Panc1 (cell line): ENCODE measurements around the gene CLEC2L. TPM values are rescaled to one million over a fixed set of nuclear protein-coding genes. Genes with fewer than 3 reads are reported as not detected.

ENCODE experiments used
- ATAC-seq: fragments of 200-7000 bp; cut with Tn5 transposase; 2 replicates; pipeline ENCODE4 v1.9.1; 2020; ENCODE audit warnings: mild to moderate bottlenecking, moderate library complexity
- BruUV-seq: library from RNA; stranded (reverse); fragments of 400-500 nt; replicated peaks from 2 replicates; lab custom pipeline; 2021; lab: Mats Ljungman, UMichigan
- CTCF ChIA-PET: fragments of 300-600 bp; sonication (Branson Sonifier 250); formaldehyde crosslinking; loops from one replicate; lab custom pipeline; 2022; ENCODE audit warnings: antibody characterized with exemption; lab: Charles Lee
- POLR2A ChIA-PET: fragments of 300-600 bp; sonication (Branson Sonifier 250); formaldehyde crosslinking; loops from one replicate; lab custom pipeline; 2022; ENCODE audit warnings: antibody characterized with exemption; lab: Charles Lee
- DNase-seq: peaks from one replicate; pipeline ENCODE4 v3.0.0-alpha.2; 2010; ENCODE audit warnings: low read depth, low spot score
- H3K27ac ChIP-seq: 2 replicates; pipeline ENCODE4 v1.5.1; 2011; ENCODE audit warnings: mild to moderate bottlenecking, low read length, inconsistent platforms
- H3K27me3 ChIP-seq: fragments of 200-500 bp; sonication (Bioruptor generic); 2 replicates; pipeline ENCODE4 v1.6.0; 2014; ENCODE audit warnings: low read length, inconsistent platforms; ENCODE audit not compliant: control insufficient read depth, insufficient read depth
- H3K36me3 ChIP-seq: fragments of 200-500 bp; sonication (Bioruptor generic); 2 replicates; pipeline ENCODE4 v1.5.1; 2014; ENCODE audit warnings: inconsistent platforms, mild to moderate bottlenecking, low read length, moderate library complexity; ENCODE audit not compliant: control insufficient read depth, insufficient read depth
- H3K4me1 ChIP-seq: 2 replicates; pipeline ENCODE4 v1.5.1; 2011; ENCODE audit warnings: inconsistent platforms, mild to moderate bottlenecking, low read length, moderate library complexity; ENCODE audit not compliant: control insufficient read depth, insufficient read depth
- H3K4me3 ChIP-seq, 2 experiments: 2 replicates each; pipeline ENCODE4 v1.5.1; 2011 to 2012; ENCODE audit warnings: low read depth in 2 of 2, low read length in 2 of 2, mild to moderate bottlenecking in 2 of 2, inconsistent platforms in 1 of 2, moderate library complexity in 1 of 2
- H3K9me3 ChIP-seq: fragments of 200-500 bp; sonication (Bioruptor generic); 2 replicates; pipeline ENCODE4 v1.5.1; 2014; ENCODE audit warnings: low read depth, mild to moderate bottlenecking, inconsistent platforms, low read length, moderate library complexity; ENCODE audit not compliant: control insufficient read depth, insufficient read depth
- POLR2AphosphoS5 ChIP-seq: IDR thresholded peaks from 2 replicates; pipeline ENCODE4 v1.6.1; 2012; ENCODE audit warnings: mild to moderate bottlenecking, low read depth, low read length, moderate library complexity
- SIN3A ChIP-seq: IDR thresholded peaks from 2 replicates; pipeline ENCODE4 v1.6.1; 2012; ENCODE audit warnings: low read depth, mild to moderate bottlenecking, low read length, moderate library complexity, borderline replicate concordance; ENCODE audit not compliant: insufficient read depth
- TCF7L2 ChIP-seq: IDR thresholded peaks from 2 replicates; pipeline ENCODE4 v1.6.1; 2011; ENCODE audit warnings: mild to moderate bottlenecking, low read depth, low read length, inconsistent platforms
- in situ Hi-C: cut with HindIII; loops from 2 replicates; pipeline ENCODE4 v1.10.0; 2016; ENCODE audit warnings: low sequenced_read_pairs, low pct_unique_long_range_greater_than_20kb
- intact Hi-C: fragments of 100-400 bp; cut with micrococcal nuclease; formaldehyde crosslinking; loops from one replicate; pipeline ENCODE4 v1.10.0; 2022; ENCODE audit not compliant: unreplicated experiment
- total RNA-seq: library from RNA; stranded (reverse); gene quantifications from one replicate; pipeline ENCODE4 v1.2.1, GENCODE V29; 2021; ENCODE audit not compliant: unreplicated experiment
- TF ChIP-seq, protein P1 (sequence below): fragments of 450-650 bp; IDR thresholded peaks from 2 replicates; pipeline ENCODE4 v1.5.1; 2017; ENCODE audit warnings: mild to moderate bottlenecking
- TF ChIP-seq, protein P2 (sequence below), 2 experiments: IDR thresholded peaks; 2 replicates each; pipeline ENCODE4 v1.6.1; 2011 to 2012; ENCODE audit warnings: low read depth in 2 of 2, control low read depth in 1 of 2, low read length in 1 of 2, mild to moderate bottlenecking in 1 of 2, moderate library complexity in 1 of 2; ENCODE audit not compliant: insufficient read depth in 1 of 2

CLEC2L gene
- total RNA-seq, 1 experiment from 2014 or later, result not detected

DNA sequence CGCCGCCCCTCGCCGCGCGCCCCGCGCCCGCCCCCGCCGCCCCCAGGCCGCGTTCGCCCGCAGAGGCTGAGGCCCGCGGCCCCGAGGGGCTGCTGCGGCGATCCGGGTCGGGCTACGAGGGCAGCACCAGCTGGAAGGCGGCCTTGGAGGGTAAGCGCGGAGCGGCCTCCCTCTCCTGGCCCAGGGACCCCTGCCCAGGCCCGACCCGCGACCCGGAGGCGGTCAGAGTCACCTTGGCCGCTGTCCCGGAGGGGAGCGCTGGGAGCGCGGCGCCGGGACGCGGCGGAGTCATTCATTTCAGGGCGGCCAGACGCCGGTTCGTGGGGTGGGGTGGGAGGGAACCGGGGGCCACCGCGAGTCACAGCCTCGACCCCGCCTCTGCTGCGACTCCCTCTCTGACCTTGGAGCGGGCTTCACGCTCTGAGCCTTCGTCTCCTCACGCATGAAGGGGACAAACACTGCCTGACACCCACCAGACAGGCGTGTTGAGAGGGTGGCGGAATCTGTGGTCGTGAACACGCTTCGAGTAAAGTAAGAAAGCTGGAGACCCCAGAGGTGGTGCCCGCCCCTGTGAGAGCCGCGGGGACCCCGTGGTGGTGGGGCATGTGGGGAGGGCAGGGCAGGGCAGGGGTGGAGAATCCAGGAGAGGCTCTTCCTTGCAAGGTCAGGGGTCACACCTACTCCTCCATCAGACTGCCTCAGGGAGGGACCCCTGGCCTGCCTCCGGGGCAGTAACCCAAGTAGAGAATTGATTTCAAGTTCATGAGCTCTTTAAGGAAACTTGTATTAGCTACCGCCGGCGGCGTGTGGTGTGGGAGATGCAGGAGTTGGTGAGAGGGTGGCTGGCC lies 707 bp downstream of the CLEC2L start:
- Histone ChIP-seq H3K36me3 (no peaks in the 10 kb centered on the region), H3K4me1 (no peaks in the 10 kb centered on the region), H3K9me3 (no peaks in the 10 kb centered on the region), H3K27me3 (peaks cover 8% of the 10 kb centered on the region), H3K4me3 (no peak overlapping the region), H3K27ac (no peak overlapping the region)
- BruUV-seq, result no TSS peak
- ChIA-PET POLR2A (no interaction called here), CTCF (no interaction called here)
- ATAC-seq (no peak), DNase-seq (no peak)
- TF ChIP-seq, protein P1, sequence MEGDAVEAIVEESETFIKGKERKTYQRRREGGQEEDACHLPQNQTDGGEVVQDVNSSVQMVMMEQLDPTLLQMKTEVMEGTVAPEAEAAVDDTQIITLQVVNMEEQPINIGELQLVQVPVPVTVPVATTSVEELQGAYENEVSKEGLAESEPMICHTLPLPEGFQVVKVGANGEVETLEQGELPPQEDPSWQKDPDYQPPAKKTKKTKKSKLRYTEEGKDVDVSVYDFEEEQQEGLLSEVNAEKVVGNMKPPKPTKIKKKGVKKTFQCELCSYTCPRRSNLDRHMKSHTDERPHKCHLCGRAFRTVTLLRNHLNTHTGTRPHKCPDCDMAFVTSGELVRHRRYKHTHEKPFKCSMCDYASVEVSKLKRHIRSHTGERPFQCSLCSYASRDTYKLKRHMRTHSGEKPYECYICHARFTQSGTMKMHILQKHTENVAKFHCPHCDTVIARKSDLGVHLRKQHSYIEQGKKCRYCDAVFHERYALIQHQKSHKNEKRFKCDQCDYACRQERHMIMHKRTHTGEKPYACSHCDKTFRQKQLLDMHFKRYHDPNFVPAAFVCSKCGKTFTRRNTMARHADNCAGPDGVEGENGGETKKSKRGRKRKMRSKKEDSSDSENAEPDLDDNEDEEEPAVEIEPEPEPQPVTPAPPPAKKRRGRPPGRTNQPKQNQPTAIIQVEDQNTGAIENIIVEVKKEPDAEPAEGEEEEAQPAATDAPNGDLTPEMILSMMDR, result no peak
- TF ChIP-seq SIN3A (no peak), POLR2AphosphoS5 (no peak)
- in situ Hi-C loops (no loop called here), intact Hi-C loops (no loop called here)

DNA sequence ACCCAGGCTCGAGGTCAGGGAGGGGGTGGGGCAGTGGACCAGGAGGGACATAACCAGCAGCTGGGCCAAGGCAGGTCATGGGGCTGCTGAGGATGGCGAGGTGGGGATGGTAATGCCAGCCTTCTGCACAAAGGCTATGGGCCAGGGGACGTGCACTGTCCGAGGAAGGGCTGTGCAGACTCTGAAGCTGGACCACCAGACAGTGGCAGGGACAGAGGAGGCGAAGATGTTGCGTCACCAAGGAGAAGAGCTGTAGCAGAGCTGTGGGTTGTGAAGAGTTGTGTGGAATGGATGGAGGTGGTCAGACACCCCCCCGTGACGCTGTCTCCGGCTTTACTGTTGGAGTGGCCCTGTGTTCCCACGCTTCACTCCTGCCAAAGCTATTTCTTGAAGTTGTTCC lies 1.8 kb downstream of the CLEC2L start:
- Histone ChIP-seq H3K36me3 (no peaks in the 10 kb centered on the region), H3K27me3 (peaks cover 8% of the 10 kb centered on the region), H3K9me3 (no peaks in the 10 kb centered on the region), H3K4me3 (no peak overlapping the region), H3K27ac (no peak overlapping the region), H3K4me1 (no peaks in the 10 kb centered on the region)
- in situ Hi-C loops (no loop called here), intact Hi-C loops (no loop called here)
- TF ChIP-seq, protein P2, sequence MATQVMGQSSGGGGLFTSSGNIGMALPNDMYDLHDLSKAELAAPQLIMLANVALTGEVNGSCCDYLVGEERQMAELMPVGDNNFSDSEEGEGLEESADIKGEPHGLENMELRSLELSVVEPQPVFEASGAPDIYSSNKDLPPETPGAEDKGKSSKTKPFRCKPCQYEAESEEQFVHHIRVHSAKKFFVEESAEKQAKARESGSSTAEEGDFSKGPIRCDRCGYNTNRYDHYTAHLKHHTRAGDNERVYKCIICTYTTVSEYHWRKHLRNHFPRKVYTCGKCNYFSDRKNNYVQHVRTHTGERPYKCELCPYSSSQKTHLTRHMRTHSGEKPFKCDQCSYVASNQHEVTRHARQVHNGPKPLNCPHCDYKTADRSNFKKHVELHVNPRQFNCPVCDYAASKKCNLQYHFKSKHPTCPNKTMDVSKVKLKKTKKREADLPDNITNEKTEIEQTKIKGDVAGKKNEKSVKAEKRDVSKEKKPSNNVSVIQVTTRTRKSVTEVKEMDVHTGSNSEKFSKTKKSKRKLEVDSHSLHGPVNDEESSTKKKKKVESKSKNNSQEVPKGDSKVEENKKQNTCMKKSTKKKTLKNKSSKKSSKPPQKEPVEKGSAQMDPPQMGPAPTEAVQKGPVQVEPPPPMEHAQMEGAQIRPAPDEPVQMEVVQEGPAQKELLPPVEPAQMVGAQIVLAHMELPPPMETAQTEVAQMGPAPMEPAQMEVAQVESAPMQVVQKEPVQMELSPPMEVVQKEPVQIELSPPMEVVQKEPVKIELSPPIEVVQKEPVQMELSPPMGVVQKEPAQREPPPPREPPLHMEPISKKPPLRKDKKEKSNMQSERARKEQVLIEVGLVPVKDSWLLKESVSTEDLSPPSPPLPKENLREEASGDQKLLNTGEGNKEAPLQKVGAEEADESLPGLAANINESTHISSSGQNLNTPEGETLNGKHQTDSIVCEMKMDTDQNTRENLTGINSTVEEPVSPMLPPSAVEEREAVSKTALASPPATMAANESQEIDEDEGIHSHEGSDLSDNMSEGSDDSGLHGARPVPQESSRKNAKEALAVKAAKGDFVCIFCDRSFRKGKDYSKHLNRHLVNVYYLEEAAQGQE (IDR thresholded peaks at IDR 0.05; ENCODE audit: insufficient read depth in 1 of 2, low read depth in 2 of 2, low read length in 1 of 2), result no peak
- POLR2A ChIA-PET, result no interaction called here
- BruUV-seq, result no TSS peak
- DNase-seq (no peak), ATAC-seq (no peak)
- CTCF ChIA-PET, result no interaction called here

DNA sequence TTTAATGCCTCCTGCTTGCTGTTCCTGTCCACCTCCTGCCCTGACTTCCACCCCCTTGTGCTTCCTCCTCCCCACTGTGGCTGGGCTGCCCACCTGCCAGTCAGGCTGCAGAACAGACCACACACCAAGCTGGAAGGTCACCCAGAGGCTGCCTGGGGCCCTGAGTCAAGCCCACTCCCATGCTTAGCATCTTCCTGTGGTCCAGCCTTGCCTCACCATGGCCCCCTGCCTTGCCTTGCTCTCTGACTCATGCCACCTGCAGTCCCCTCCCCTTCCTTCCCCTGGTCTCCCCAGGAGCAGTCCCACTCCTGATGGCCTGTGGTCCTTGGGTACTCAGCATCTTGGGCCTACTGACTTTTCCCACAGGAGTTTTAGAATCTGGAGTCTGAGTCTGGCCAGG lies 2.3 kb downstream of the CLEC2L start:
- Histone ChIP-seq H3K4me1 (no peaks in the 10 kb centered on the region), H3K27ac (no peak overlapping the region), H3K36me3 (no peaks in the 10 kb centered on the region), H3K9me3 (no peaks in the 10 kb centered on the region), H3K4me3 (no peak overlapping the region), H3K27me3 (peaks cover 8% of the 10 kb centered on the region)
- in situ Hi-C loops (no loop called here), intact Hi-C loops (no loop called here)
- ChIA-PET CTCF (no interaction called here), POLR2A (no interaction called here)
- no peak for ATAC-seq
- no TSS peak for BruUV-seq
- TF ChIP-seq, protein P1, result no peak
- TF ChIP-seq TCF7L2 (no peak), SIN3A (no peak), POLR2AphosphoS5 (no peak)
- TF ChIP-seq, protein P2 (IDR thresholded peaks at IDR 0.05; ENCODE audit: insufficient read depth in 1 of 2, low read depth in 2 of 2, low read length in 1 of 2), result no peak
- no peak for DNase-seq
